Right lobe of liver (tissue), 6 donors: Measurements from ENCODE around the gene ATG7. TPM values are rescaled to one million over a fixed set of nuclear protein-coding genes. Genes with fewer than 3 reads are reported as not detected.
A peak's percentile ranks its signal among the peaks of the same experiment; 100 is the strongest.

Source experiments
- ATAC-seq, 4 donors: fragments of 200-7000 bp; cut with Tn5 transposase; one replicate each; pipeline ENCODE4 v1.9.1; 2020; ENCODE audit warnings: mild to moderate bottlenecking in 4 of 4, moderate library complexity in 4 of 4
- DNase-seq, 3 donors: peaks; one replicate each; pipeline ENCODE4 v3.0.0-alpha.2; 2020
- H3K27ac ChIP-seq, 3 donors: fragments of 200-600 bp; one replicate each; pipeline ENCODE4 v1.8.0; 2022
- H3K27me3 ChIP-seq, 2 donors: fragments of 200-600 bp; one replicate each; pipeline ENCODE4 v1.8.0; 2022
- H3K36me3 ChIP-seq, 4 donors: fragments of 200-600 bp; sonication (generic) in 1 of 4; one replicate each; pipeline versions ENCODE4 v1.5.1 to v1.8.0; 2017 to 2022; ENCODE audit warnings: control low read depth in 1 of 4
- H3K4me1 ChIP-seq, 4 donors: fragments of 200-600 bp; sonication (generic) in 1 of 4; one replicate each; pipeline versions ENCODE4 v1.5.1 to v1.8.0; 2017 to 2022; ENCODE audit warnings: control low read depth in 1 of 4
- H3K4me3 ChIP-seq, 3 donors: fragments of 200-600 bp; one replicate each; pipeline ENCODE4 v1.8.0; 2022
- H3K9me3 ChIP-seq, 4 donors: fragments of 200-600 bp; sonication (generic) in 1 of 4; one replicate each; pipeline versions ENCODE4 v1.5.1 to v1.8.0; 2017 to 2022; ENCODE audit warnings: control low read depth in 1 of 4
- POLR2A ChIP-seq: fragments of 450-650 bp; IDR thresholded peaks from one replicate; pipeline ENCODE4 v1.6.1; 2017; ENCODE audit warnings: antibody characterized with exemption, mild to moderate bottlenecking
- WGBS: methylation state at CpG from one replicate; pipeline ENCODE4 v1.1.6; 2018; ENCODE audit warnings: low coverage, low lambda C conversion rate; ENCODE audit not compliant: insufficient coverage; ENCODE audit errors: missing lambda C conversion rate; 5-methylcytosine and 5-hydroxymethylcytosine counted together
- intact Hi-C, 2 donors: fragments of 100-400 bp; cut with DNase I; formaldehyde crosslinking; loops; one replicate each; pipeline versions ENCODE4 v1.11.2 to v1.14.1; 2022
- total RNA-seq, 6 experiments: library from RNA; depleted of rRNA in 2 of 6; stranded (reverse); fragments of >200 nt in 2 of 6; fragmentation: NEBNext Ultra II Directional in 3 of 6; extraction: Animal tissue kit (Norgen Biotek cat#: 25700) in 3 of 6; gene quantifications; one replicate each; pipeline versions ENCODE4 v1.1.0 to v1.2.4, GENCODE V29; 2016 to 2023
- TF ChIP-seq, protein P1 (sequence below), 4 donors: fragments of 200-600 bp in 3 of 4; fragments of 450-650 bp in 1 of 4; IDR thresholded peaks; one replicate each; pipeline versions ENCODE4 v1.5.1 to v1.8.0; 2016 to 2022; ENCODE audit warnings: antibody characterized with exemption in 4 of 4, mild to moderate bottlenecking in 2 of 4
- donor health status: DM: no; HTN: yes; CAD: no.
- donor health status: DM: no; HTN: no; CAD: no.
- donor health status: DM: no; HTN: no; CAD: no.
- donor health status: DM: no; HTN: yes; CAD: no.
- donor health status: DM: no; HTN: yes; CAD: no.

Gene ATG7
- total RNA-seq, 6 experiments from 2014 or later, result 13.6 to 21.1 (median 15.8) TPM

DNA sequence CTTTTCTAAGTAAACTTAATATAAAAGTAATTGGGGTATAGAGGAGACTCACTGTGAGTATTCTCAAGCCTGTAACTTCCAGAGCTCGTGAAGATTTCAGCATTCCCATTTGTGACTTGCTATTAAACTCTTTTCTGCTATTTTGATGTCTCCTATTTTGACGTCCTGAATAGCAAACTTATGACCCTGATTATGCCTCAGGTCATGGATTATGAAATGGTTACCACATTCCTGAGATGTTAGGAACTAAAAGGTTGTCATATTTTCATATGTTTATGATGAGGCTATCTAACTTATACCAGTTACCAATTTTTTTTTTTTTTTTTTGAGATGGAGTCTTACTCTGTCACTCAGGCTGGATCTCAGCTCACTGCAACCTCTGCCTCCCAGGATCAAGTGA, 105.5 kb downstream of the ATG7 start:
- intact Hi-C loops, result loop anchor here in 1 of 2 donors (10.0 kb wide), 1 partner anchor 277 kb away; no protein-coding TSS in a partner anchor
- H3K27me3 ChIP-seq, result no peaks in the 10 kb centered on the region
- no peak overlapping the region for H3K4me3 ChIP-seq
- whole genome bisulfite sequencing, result 87% methylated on average over 2 of the region's 2 CpGs
- H3K4me1 ChIP-seq, result no peaks in the 10 kb centered on the region
- no peak for DNase-seq
- peaks cover 0 to 7% (median 0%) of the 10 kb centered on the region in 4 donors for H3K36me3 ChIP-seq
- no peak overlapping the region for H3K27ac ChIP-seq
- no peaks in the 10 kb centered on the region for H3K9me3 ChIP-seq
- no peak for TF ChIP-seq POLR2A
- TF ChIP-seq, protein P1, sequence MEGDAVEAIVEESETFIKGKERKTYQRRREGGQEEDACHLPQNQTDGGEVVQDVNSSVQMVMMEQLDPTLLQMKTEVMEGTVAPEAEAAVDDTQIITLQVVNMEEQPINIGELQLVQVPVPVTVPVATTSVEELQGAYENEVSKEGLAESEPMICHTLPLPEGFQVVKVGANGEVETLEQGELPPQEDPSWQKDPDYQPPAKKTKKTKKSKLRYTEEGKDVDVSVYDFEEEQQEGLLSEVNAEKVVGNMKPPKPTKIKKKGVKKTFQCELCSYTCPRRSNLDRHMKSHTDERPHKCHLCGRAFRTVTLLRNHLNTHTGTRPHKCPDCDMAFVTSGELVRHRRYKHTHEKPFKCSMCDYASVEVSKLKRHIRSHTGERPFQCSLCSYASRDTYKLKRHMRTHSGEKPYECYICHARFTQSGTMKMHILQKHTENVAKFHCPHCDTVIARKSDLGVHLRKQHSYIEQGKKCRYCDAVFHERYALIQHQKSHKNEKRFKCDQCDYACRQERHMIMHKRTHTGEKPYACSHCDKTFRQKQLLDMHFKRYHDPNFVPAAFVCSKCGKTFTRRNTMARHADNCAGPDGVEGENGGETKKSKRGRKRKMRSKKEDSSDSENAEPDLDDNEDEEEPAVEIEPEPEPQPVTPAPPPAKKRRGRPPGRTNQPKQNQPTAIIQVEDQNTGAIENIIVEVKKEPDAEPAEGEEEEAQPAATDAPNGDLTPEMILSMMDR (IDR thresholded peaks at IDR 0.05), result no peak
- no peak for ATAC-seq

DNA sequence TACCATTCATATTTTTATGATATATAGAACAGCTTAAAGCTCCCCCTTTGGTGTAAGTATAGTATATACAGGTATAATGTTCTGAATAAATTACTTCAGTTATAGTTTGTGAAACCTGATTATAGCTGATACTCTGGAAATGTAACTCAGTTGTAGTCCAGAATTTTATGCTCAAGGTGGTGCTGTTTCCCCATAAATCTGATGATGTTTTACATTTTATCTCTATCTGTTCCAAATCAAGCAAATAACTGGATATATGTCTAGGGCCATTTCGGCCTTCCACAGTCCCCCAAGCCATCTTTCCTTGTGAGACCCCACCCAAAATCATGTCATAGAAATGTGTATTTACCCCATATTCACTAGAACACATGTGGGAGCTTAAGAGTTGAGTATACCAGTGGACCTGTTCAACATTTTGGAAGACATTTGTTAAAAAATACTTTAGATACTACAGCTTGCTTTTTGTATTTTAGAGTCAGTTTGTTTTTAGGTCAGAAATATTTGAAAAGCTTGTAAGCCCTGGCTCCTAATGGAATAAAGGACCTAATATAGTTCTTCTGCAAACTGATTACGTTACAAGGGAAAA, 107.1 kb downstream of the ATG7 start:
- H3K4me1 ChIP-seq, result no peaks in the 10 kb centered on the region
- no peaks in the 10 kb centered on the region for H3K27me3 ChIP-seq
- DNase-seq (no peak), ATAC-seq (peak; percentile 70 to 87 (median 77))
- intact Hi-C loops, result loop anchor here in 1 of 2 donors (10.0 kb wide), 1 partner anchor 275 kb away; no protein-coding TSS in a partner anchor
- 41% methylated on average over 2 of the region's 2 CpGs for WGBS
- H3K4me3 ChIP-seq, result no peak overlapping the region
- no peaks in the 10 kb centered on the region for H3K9me3 ChIP-seq
- no peaks in the 10 kb centered on the region for H3K36me3 ChIP-seq
- TF ChIP-seq POLR2A, result no peak
- TF ChIP-seq, protein P1 (IDR thresholded peaks at IDR 0.05), result peak; percentile 59 to 73 (median 62)
- no peak overlapping the region for H3K27ac ChIP-seq

DNA sequence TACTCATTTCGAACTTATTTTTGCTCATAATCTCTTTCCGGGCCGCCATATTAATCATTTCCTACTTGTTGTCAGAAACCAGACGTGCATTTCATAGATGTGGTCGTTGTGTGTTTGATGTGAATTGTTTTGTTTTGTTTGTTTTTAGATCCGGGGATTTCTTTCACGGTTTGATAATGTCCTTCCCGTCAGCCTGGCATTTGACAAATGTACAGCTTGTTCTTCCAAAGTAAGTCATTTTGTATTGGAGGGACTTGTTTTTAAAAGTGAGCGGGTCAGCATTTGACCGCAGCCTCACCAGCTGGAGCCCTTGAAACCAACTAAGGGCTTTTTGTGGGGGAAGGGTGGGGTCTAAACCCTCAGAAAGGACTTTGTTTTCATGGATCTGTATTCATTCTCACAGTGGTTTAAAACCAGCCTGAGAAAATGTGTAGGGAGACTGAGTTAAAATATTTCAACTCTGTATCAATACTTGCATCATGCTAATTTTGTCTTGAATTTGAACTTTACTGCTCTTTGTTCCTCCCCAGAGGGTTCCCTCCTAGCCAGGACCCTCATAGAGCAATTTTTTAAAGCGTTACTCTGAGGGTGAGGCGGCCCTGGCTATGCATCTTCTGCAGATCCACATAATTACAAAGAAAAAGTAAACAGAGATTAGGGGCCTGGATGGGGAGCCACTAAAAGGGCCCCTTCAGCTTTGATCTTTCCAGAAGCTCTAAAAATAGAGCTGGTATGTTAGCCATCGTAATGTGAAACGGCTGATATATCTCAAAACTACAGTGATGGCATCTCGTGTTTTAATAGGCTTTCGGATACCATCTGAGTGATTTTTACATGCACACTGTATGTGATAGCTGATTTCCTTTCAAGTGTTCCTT, 107.9 kb downstream of the ATG7 start:
- no peaks in the 10 kb centered on the region for H3K27me3 ChIP-seq
- H3K4me1 ChIP-seq, result no peaks in the 10 kb centered on the region
- TF ChIP-seq POLR2A, result no peak
- TF ChIP-seq, protein P1 (IDR thresholded peaks at IDR 0.05), result no peak
- no peak overlapping the region for H3K27ac ChIP-seq
- intact Hi-C loops, result loop anchor here (5.0 to 10.0 kb wide), 2 partner anchors 272 to 275 kb away; no protein-coding TSS in a partner anchor
- H3K4me3 ChIP-seq, result no peak overlapping the region
- no peaks in the 10 kb centered on the region for H3K9me3 ChIP-seq
- ATAC-seq, result peak in 1 of 4 donors; percentile 15
- H3K36me3 ChIP-seq, result no peaks in the 10 kb centered on the region
- DNase-seq, result no peak
- 58% methylated on average over 16 of the region's 16 CpGs for WGBS

DNA sequence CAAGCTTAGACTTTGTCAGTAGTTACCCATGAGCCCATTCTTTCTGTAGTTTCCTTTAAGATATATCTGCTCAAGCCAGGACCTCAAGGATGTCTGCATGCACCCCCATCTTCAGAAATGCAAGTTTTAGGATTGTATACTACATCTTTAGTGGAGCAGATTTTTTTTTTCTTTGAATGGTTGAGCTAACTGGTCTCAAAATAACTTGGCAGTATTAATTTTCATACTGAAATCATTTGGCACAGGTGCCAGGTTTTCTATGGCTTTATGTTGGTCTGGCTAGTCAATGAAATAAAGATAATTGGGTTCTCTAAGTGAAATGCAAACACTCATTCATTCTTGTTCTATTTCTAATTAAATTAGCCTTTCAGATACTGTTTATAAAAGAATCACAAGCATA, 108.9 kb downstream of the ATG7 start:
- intact Hi-C loops, result loop anchor here in 1 of 2 donors (5.0 kb wide), 1 partner anchor 271 kb away; no protein-coding TSS in a partner anchor
- ATAC-seq, result no peak
- H3K27me3 ChIP-seq, result no peaks in the 10 kb centered on the region
- H3K36me3 ChIP-seq, result no peaks in the 10 kb centered on the region
- DNase-seq, result no peak
- no peaks in the 10 kb centered on the region for H3K9me3 ChIP-seq
- TF ChIP-seq POLR2A, result no peak
- TF ChIP-seq, protein P1 (IDR thresholded peaks at IDR 0.05), result no peak
- no peaks in the 10 kb centered on the region for H3K4me1 ChIP-seq
- no peak overlapping the region for H3K27ac ChIP-seq
- H3K4me3 ChIP-seq, result no peak overlapping the region
